GM10266 (cell line): ENCODE results near the gene CPS1.

Experiments used
- DNase-seq: peaks from one replicate; pipeline ENCODE4 v3.0.0; 2012; ENCODE audit errors: extremely low spot score
- TF ChIP-seq, protein P1 (sequence below): IDR thresholded peaks from 2 replicates; pipeline ENCODE4 v1.5.1; 2012; ENCODE audit warnings: mild to moderate bottlenecking, low read depth; ENCODE audit not compliant: control insufficient read depth, insufficient read depth; ENCODE audit errors: missing control alignments

The CPS1 gene

GRCh38 chr2:210667711-210668110 lies 111.3 kb downstream of the CPS1 start:
- DNase-seq: no peak
- TF ChIP-seq, protein P1, sequence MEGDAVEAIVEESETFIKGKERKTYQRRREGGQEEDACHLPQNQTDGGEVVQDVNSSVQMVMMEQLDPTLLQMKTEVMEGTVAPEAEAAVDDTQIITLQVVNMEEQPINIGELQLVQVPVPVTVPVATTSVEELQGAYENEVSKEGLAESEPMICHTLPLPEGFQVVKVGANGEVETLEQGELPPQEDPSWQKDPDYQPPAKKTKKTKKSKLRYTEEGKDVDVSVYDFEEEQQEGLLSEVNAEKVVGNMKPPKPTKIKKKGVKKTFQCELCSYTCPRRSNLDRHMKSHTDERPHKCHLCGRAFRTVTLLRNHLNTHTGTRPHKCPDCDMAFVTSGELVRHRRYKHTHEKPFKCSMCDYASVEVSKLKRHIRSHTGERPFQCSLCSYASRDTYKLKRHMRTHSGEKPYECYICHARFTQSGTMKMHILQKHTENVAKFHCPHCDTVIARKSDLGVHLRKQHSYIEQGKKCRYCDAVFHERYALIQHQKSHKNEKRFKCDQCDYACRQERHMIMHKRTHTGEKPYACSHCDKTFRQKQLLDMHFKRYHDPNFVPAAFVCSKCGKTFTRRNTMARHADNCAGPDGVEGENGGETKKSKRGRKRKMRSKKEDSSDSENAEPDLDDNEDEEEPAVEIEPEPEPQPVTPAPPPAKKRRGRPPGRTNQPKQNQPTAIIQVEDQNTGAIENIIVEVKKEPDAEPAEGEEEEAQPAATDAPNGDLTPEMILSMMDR: no peak

DNA sequence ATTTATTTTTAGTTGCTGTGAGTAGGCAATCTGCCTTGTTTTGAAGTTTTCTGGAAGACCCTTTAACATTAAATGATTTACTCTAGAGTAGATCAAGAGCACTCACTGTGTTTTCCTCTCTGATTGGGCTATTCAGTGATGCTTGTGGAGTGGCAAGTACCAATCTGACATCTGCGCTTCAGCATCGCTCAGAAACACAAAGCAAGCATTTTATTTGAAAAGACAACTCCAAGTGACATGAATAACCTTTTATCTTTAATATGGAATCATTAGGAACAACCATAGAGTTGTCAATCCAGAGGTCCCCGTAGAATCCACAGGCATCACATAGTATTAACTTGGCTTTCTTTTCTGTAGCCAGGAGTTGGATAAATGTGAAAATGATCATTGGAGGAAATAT lies 114.7 kb downstream of the CPS1 start:
- DNase-seq: no peak
- TF ChIP-seq, protein P1: no peak

- no peak for DNase-seq
Observed at GRCh38 chr2:210673117-210673516, 116.7 kb downstream of the CPS1 start.

GRCh38 chr2:210676067-210676466 lies 119.7 kb downstream of the CPS1 start:
- DNase-seq: no peak
- TF ChIP-seq, protein P1: no peak

More at GRCh38 chr2:210673117-210673516, 116.7 kb downstream of the CPS1 start:
- TF ChIP-seq, protein P1: no peak

DNA sequence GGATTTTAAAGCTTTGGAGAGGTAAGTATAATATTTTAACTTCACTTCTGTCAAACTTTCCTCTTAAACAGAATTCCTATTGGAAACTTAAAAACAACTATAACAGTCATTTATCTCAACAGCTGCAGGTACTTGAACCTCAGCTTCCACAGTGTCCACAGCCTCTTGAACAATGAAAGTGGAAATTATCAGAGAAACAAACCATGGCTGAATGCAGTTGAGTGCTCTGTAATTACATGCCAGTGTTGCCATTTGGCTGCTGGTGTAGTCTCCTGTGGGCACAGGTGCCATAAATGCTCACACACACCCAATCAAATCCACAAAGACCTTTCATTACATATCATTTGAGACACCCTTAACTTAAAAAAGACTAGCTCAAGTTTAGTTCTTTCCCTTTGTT lies 125.1 kb downstream of the CPS1 start:
- TF ChIP-seq, protein P1: no peak
- DNase-seq: no peak

- DNase-seq: no peak
- TF ChIP-seq, protein P1: no peak
Observed at GRCh38 chr2:210686401-210686800, 130.0 kb downstream of the CPS1 start.

DNA sequence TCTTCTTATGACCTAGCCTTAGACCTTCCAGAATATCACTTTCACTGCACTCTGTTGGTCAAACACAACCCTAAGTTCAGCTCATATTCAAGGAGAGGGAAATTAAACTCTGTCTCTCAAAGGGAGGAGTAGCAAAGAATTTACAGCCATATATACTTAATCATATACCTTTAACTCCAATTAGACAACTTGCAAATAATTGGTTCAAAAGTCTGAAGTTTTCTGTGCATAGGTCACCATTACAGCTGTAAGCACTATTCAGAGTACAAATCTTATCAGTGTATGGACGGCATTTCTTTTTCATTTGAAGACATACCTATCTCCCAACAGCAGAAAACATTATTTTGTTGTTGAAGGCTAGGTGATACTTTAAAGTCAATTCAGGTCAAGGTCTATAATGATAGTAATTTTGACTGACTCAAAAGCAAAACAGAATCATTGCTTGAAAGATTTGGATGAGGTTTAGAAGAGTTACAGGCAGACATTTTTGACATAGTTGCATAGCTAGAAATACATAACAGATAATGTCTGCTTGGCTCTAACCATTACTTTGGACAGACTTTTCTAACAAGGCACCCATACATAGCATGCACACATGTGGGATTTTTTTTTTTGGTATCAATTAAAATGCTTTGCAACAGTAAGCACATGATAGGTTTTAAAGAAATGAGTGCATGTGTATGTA lies 131.5 kb downstream of the CPS1 start:
- no peak for DNase-seq
- TF ChIP-seq, protein P1: no peak
